Measurements from ENCODE around the gene NUDT4. TPM values are rescaled to one million over a fixed set of nuclear protein-coding genes. Genes with fewer than 3 reads are reported as not detected.

Gene NUDT4
- polyA plus RNA-seq, 1 of the 3 experiments (the other 2 are of a cell fraction) = 19.8 TPM

DNA sequence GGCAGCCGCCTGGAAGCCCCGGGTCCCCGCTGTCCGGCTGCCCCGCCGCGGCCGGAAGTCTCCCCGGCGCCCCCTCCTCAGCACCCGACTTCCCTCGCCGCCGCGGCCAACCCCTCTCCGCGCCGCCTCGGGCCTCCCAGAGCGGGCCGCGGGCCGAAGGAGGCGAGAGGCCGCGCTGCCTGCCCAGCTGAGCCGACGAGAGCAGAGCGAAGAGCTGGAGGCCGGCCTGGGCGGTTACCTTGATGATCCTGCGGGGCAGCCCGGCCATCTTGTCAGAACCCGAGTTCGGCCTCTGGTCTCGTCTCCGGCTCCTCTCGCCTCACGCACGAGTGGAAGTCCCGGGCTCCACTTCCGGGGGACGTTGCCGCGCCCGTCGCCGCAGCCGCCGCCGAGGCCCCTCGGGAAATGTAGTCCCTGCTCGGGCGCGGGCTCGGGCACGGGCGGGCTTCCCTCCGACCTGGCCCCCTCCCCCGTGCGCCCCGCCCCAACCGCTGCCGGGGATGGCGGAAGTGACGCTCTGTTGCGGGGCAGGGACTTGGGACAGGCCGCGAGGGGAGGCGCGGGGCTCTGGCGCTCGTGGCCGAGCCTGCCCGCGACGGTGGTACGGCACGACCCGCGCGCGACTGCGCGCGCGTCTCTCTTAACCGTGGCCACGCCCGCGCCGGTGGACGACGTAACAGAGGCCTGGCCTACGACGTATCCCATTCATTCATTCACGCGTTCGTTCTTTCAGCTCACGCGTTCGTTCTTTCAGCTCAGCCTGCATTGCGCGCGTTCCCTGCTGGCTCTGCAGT, 64.1 kb downstream of the NUDT4 start, which contains the start of gene UBE2N:
Gene UBE2N (minus strand): TSS at position 331 of the 794 bp plus-strand sequence. CDS start 63 bp downstream, at position 268.
- Histone ChIP-seq H3K9me2 (no peaks in the 10 kb centered on the region), H3K27ac (ENCODE audit: low read depth in 2 of 2, low read length in 1 of 2) (peak within 1 kb of the TSS; percentile 84 to 95), H4K20me1 (ENCODE audit: insufficient read depth) (peaks cover 42% of the 10 kb centered on the region), H3K9ac (peak within 1 kb of the TSS; percentile 98), H3K4me2 (peak within 1 kb of the TSS; percentile 90), H2AFZ (ENCODE audit: low read depth) (peak within 1 kb of the TSS; percentile 88), H3K4me3 (ENCODE audit: low read depth in 2 of 2, low read length in 1 of 2) (peak within 1 kb of the TSS; percentile 83 to 91), H3K27me3 (ENCODE audit: insufficient read depth) (no peaks in the 10 kb centered on the region), H3K4me1 (ENCODE audit: control insufficient read depth in 1 of 2, insufficient read depth in 2 of 2, low read depth in 1 of 2, low read length in 1 of 2) (peaks cover 10 to 14% of the 10 kb centered on the region in 2 experiments; a peak in 3 of 4 replicates), H3F3A (replicated peaks; ENCODE audit: insufficient read depth) (peaks cover 4% of the 10 kb centered on the region), H3K36me3 (replicated peaks in 1 of 2; ENCODE audit: control insufficient read depth in 1 of 2, insufficient read depth in 2 of 2, low read length in 1 of 2) (no peaks in the 10 kb centered on the region), H3K9me3 (no peaks in the 10 kb centered on the region), H3K79me2 (ENCODE audit: insufficient read depth) (peaks cover 49% of the 10 kb centered on the region)
- ChIA-PET CTCF (interaction anchor here (1.1 to 2.4 kb wide), 4 partner anchors 19 to 661 kb away, joined by 3 to 10 read pairs (median 5); no protein-coding TSS in a partner anchor), POLR2A (interaction anchor here (1.2 kb wide), 1 partner anchor 20 kb away, joined by 3 read pairs; no protein-coding TSS in a partner anchor)
- peak; percentile 98 for DNase-seq
- WGBS (ENCODE audit: low lambda C conversion rate) = 1% methylated on average over 32 of the region's 105 CpGs
- TF ChIP-seq, protein P1, sequence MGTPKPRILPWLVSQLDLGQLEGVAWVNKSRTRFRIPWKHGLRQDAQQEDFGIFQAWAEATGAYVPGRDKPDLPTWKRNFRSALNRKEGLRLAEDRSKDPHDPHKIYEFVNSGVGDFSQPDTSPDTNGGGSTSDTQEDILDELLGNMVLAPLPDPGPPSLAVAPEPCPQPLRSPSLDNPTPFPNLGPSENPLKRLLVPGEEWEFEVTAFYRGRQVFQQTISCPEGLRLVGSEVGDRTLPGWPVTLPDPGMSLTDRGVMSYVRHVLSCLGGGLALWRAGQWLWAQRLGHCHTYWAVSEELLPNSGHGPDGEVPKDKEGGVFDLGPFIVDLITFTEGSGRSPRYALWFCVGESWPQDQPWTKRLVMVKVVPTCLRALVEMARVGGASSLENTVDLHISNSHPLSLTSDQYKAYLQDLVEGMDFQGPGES (IDR thresholded peaks at IDR 0.05; ENCODE audit: low read depth, low read length) = no peak
- TF ChIP-seq JUND (IDR thresholded peaks at IDR 0.05) (no peak), RAD21 (IDR thresholded peaks at IDR 0.05; ENCODE audit: low read length) (no peak), PBX3 (IDR thresholded peaks at IDR 0.05) (no peak), CHD2 (IDR thresholded peaks at IDR 0.05; ENCODE audit: low read length, partially characterized antibody) (peak; percentile 97), TCF12 (IDR thresholded peaks at IDR 0.05) (0 out of 2 replicates have a peak, but pooled peaks have one; percentile 17), USF2 (IDR thresholded peaks at IDR 0.05; ENCODE audit: borderline replicate concordance, low read depth, low read length) (no peak), MEF2A (IDR thresholded peaks at IDR 0.05; ENCODE audit: borderline replicate concordance, low read depth) (no peak), FOXM1 (IDR thresholded peaks at IDR 0.05; ENCODE audit: low read depth) (no peak), EP300 (IDR thresholded peaks at IDR 0.05; ENCODE audit: borderline replicate concordance in 1 of 2, low read depth in 1 of 2, low read length in 1 of 2) (no peak; a peak in 2 of 4 replicates), TEAD4 (IDR thresholded peaks at IDR 0.05; ENCODE audit: borderline replicate concordance, insufficient read depth) (no peak), MXI1 (IDR thresholded peaks at IDR 0.05; ENCODE audit: low read depth, low read length) (peak; percentile 58), GABPA (IDR thresholded peaks at IDR 0.05; ENCODE audit: low read depth) (peak; percentile 88), ELF1 (IDR thresholded peaks at IDR 0.05) (peak; percentile 85), POLR2AphosphoS5 (IDR thresholded peaks at IDR 0.05; ENCODE audit: low read depth, low read length) (peak; percentile 41; the same call in 1 of the 2 replicates), EZH2phosphoT487 (IDR thresholded peaks at IDR 0.05; ENCODE audit: borderline replicate concordance, low read depth) (no peak), ZBTB33 (IDR thresholded peaks at IDR 0.05; ENCODE audit: borderline replicate concordance, low read depth) (peak; percentile 94)
- TF ChIP-seq, protein P2, sequence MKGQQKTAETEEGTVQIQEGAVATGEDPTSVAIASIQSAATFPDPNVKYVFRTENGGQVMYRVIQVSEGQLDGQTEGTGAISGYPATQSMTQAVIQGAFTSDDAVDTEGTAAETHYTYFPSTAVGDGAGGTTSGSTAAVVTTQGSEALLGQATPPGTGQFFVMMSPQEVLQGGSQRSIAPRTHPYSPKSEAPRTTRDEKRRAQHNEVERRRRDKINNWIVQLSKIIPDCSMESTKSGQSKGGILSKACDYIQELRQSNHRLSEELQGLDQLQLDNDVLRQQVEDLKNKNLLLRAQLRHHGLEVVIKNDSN (IDR thresholded peaks at IDR 0.05; ENCODE audit: borderline replicate concordance, low read depth) = no peak; the same call in 1 of the 2 replicates
- TF ChIP-seq, protein P3, sequence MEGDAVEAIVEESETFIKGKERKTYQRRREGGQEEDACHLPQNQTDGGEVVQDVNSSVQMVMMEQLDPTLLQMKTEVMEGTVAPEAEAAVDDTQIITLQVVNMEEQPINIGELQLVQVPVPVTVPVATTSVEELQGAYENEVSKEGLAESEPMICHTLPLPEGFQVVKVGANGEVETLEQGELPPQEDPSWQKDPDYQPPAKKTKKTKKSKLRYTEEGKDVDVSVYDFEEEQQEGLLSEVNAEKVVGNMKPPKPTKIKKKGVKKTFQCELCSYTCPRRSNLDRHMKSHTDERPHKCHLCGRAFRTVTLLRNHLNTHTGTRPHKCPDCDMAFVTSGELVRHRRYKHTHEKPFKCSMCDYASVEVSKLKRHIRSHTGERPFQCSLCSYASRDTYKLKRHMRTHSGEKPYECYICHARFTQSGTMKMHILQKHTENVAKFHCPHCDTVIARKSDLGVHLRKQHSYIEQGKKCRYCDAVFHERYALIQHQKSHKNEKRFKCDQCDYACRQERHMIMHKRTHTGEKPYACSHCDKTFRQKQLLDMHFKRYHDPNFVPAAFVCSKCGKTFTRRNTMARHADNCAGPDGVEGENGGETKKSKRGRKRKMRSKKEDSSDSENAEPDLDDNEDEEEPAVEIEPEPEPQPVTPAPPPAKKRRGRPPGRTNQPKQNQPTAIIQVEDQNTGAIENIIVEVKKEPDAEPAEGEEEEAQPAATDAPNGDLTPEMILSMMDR (IDR thresholded peaks at IDR 0.05) = no peak
- TF ChIP-seq, protein P4, sequence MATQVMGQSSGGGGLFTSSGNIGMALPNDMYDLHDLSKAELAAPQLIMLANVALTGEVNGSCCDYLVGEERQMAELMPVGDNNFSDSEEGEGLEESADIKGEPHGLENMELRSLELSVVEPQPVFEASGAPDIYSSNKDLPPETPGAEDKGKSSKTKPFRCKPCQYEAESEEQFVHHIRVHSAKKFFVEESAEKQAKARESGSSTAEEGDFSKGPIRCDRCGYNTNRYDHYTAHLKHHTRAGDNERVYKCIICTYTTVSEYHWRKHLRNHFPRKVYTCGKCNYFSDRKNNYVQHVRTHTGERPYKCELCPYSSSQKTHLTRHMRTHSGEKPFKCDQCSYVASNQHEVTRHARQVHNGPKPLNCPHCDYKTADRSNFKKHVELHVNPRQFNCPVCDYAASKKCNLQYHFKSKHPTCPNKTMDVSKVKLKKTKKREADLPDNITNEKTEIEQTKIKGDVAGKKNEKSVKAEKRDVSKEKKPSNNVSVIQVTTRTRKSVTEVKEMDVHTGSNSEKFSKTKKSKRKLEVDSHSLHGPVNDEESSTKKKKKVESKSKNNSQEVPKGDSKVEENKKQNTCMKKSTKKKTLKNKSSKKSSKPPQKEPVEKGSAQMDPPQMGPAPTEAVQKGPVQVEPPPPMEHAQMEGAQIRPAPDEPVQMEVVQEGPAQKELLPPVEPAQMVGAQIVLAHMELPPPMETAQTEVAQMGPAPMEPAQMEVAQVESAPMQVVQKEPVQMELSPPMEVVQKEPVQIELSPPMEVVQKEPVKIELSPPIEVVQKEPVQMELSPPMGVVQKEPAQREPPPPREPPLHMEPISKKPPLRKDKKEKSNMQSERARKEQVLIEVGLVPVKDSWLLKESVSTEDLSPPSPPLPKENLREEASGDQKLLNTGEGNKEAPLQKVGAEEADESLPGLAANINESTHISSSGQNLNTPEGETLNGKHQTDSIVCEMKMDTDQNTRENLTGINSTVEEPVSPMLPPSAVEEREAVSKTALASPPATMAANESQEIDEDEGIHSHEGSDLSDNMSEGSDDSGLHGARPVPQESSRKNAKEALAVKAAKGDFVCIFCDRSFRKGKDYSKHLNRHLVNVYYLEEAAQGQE (IDR thresholded peaks at IDR 0.05; ENCODE audit: low read depth, low read length) = peak; percentile 28; the same call in 1 of the 2 replicates

All from SK-N-SH (cell line).